CD14-positive monocyte (primary cell): Measurements from ENCODE around the gene APEX1. TPM values are rescaled to one million over a fixed set of nuclear protein-coding genes. Genes with fewer than 3 reads are reported as not detected.

Source experiments
- DNase-seq, 3 donors: peaks; one replicate each; pipeline ENCODE4 v3.0.0-alpha.2; 2011 to 2022
- H2AFZ ChIP-seq: 2 replicates; pipeline ENCODE4 v1.6.0; 2012; ENCODE audit warnings: mild to moderate bottlenecking, low read depth, low read length, inconsistent platforms; ENCODE audit not compliant: insufficient read depth, poor library complexity, severe bottlenecking
- H3K27ac ChIP-seq, 2 donors: 1 replicate in 1 of 2; 2 replicates in 1 of 2; pipeline ENCODE4 v1.5.1; 2012 to 2013; ENCODE audit warnings: low read length in 2 of 2, control low read depth in 1 of 2, inconsistent platforms in 1 of 2, low read depth in 1 of 2, mild to moderate bottlenecking in 1 of 2
- H3K27me3 ChIP-seq, 2 donors: one replicate each; pipeline versions ENCODE4 v1.6.0 to v1.6.1; 2011 to 2013; ENCODE audit warnings: low read length in 2 of 2; ENCODE audit not compliant: control insufficient read depth in 2 of 2, insufficient read depth in 2 of 2
- H3K36me3 ChIP-seq, 2 donors: replicated peaks in 1 of 2; 1 replicate in 1 of 2; 2 replicates in 1 of 2; pipeline versions ENCODE4 v1.5.1 to v1.6.1; 2012 to 2013; ENCODE audit warnings: low read length in 2 of 2, control low read depth in 1 of 2, inconsistent platforms in 1 of 2, mild to moderate bottlenecking in 1 of 2; ENCODE audit not compliant: insufficient read depth in 2 of 2, control insufficient read depth in 1 of 2
- H3K4me1 ChIP-seq, 2 donors: 1 replicate in 1 of 2; 2 replicates in 1 of 2; pipeline versions ENCODE4 v1.5.1 to v1.6.1; 2012 to 2013; ENCODE audit warnings: low read length in 2 of 2, control low read depth in 1 of 2, inconsistent platforms in 1 of 2, mild to moderate bottlenecking in 1 of 2, moderate library complexity in 1 of 2; ENCODE audit not compliant: insufficient read depth in 2 of 2, control insufficient read depth in 1 of 2
- H3K4me2 ChIP-seq: replicated peaks from 2 replicates; pipeline ENCODE3; 2012; ENCODE audit warnings: low read length, moderate library complexity, mild to moderate bottlenecking; ENCODE audit not compliant: poor library complexity, severe bottlenecking; ENCODE audit errors: extremely low read depth
- H3K4me3 ChIP-seq, 3 experiments: fragments of 200-600 bp in 1 of 3; sonication (generic) in 1 of 3; replicated peaks in 1 of 3; 1 replicate in 2 of 3; 2 replicates in 1 of 3; pipeline ENCODE4 v1.5.1; 2011 to 2013; ENCODE audit warnings: low read length in 3 of 3, mild to moderate bottlenecking in 3 of 3, control low read depth in 2 of 3, low read depth in 2 of 3, inconsistent platforms in 1 of 3, moderate library complexity in 1 of 3
- H3K79me2 ChIP-seq: 2 replicates; pipeline ENCODE4 v1.6.0; 2012; ENCODE audit warnings: mild to moderate bottlenecking, control low read depth, inconsistent platforms, low read length, moderate library complexity; ENCODE audit not compliant: insufficient read depth
- H3K9ac ChIP-seq: 2 replicates; pipeline ENCODE4 v1.6.0; 2017; ENCODE audit warnings: low read length, mild to moderate bottlenecking; ENCODE audit not compliant: insufficient read depth, poor library complexity, severe bottlenecking
- H3K9me3 ChIP-seq, 2 donors: replicated peaks in 1 of 2; 1 replicate in 1 of 2; 2 replicates in 1 of 2; pipeline versions ENCODE4 v1.5.1 to v1.6.1; 2012 to 2013; ENCODE audit warnings: low read length in 2 of 2, control low read depth in 1 of 2; ENCODE audit not compliant: control insufficient read depth in 1 of 2, insufficient read depth in 1 of 2
- H4K20me1 ChIP-seq: 2 replicates; pipeline ENCODE4 v1.6.0; 2012; ENCODE audit warnings: mild to moderate bottlenecking, low read length, control low read depth, moderate library complexity; ENCODE audit not compliant: insufficient read depth
- H3K27ac Mint-ChIP-seq, 7 donors: one replicate each; pipeline ENCODE4 v1.8.0; 2020; ENCODE audit warnings: mild to moderate bottlenecking in 7 of 7, mixed read lengths in 7 of 7, moderate library complexity in 6 of 7, inconsistent platforms in 2 of 7
- H3K27me3 Mint-ChIP-seq, 3 donors: one replicate each; pipeline ENCODE4 v1.8.0; 2021 to 2022; ENCODE audit warnings: low read depth in 3 of 3, mild to moderate bottlenecking in 3 of 3, mixed read lengths in 3 of 3, moderate library complexity in 3 of 3, inconsistent platforms in 1 of 3
- H3K36me3 Mint-ChIP-seq, 2 donors: one replicate each; pipeline ENCODE4 v1.8.0; 2020; ENCODE audit warnings: mixed read lengths in 2 of 2, inconsistent platforms in 1 of 2, mild to moderate bottlenecking in 1 of 2
- H3K4me1 Mint-ChIP-seq: one replicate; pipeline ENCODE4 v1.8.0; 2020; ENCODE audit warnings: mild to moderate bottlenecking, mixed read lengths
- H3K4me3 Mint-ChIP-seq, 2 donors: one replicate each; pipeline ENCODE4 v1.8.0; 2020; ENCODE audit warnings: mild to moderate bottlenecking in 2 of 2, mixed read lengths in 2 of 2, moderate library complexity in 1 of 2
- H3K9me3 Mint-ChIP-seq, 7 donors: one replicate each; pipeline ENCODE4 v1.8.0; 2020 to 2022; ENCODE audit warnings: mixed read lengths in 7 of 7, mild to moderate bottlenecking in 6 of 7, moderate library complexity in 6 of 7, inconsistent platforms in 2 of 7
- WGBS: methylation state at CpG from one replicate; pipeline ENCODE4 v1.1.5; 2013; ENCODE audit warnings: missing lambda C conversion rate; ENCODE audit not compliant: insufficient coverage; 5-methylcytosine and 5-hydroxymethylcytosine counted together
- intact Hi-C, 2 donors: fragments of 100-400 bp; cut with micrococcal nuclease; formaldehyde crosslinking; loops; one replicate each; pipeline versions ENCODE4 v1.15.0 to v1.15.1; 2023
- polyA plus RNA-seq, 3 donors: library from polyadenylated mRNA; depleted of rRNA in 1 of 3; unstranded in 2 of 3; stranded (reverse) in 1 of 3; fragments of 300-500 nt in 2 of 3; fragments of >200 nt in 1 of 3; fragmentation: Illumina TruSeq in 2 of 3; gene quantifications; 1 replicate in 2 of 3; 2 replicates in 1 of 3; pipeline ENCODE4 v1.2.3, GENCODE V29; 2012 to 2021
- TF ChIP-seq, protein P1 (sequence below): fragments of 200-600 bp; IDR thresholded peaks from one replicate; pipeline ENCODE4 v1.8.0; 2022; ENCODE audit warnings: antibody characterized with exemption, mild to moderate bottlenecking

The APEX1 gene
- polyA plus RNA-seq, 3 donors = 69.7 to 208 (median 85.4) TPM

DNA sequence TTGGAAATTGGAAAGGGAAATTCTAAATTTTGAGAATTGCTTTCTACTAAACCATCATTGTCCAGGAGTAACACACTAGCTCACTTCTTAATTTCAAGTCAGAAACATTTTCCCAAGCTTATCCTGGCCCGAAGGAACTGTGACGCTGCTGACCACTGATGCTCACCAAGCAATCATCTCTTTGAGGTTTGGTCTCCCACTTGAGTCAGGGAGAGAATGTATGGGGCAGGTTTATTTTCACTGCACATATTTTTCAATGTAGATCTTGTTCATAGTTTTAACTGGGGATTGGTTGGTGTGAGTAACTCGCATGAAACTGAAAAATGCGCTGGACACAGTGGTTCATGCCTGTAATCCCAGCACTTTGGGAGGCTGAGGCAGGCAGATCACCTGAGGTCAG is 37.5 kb downstream of the APEX1 start:
- H3K9me3 ChIP-seq = no peaks in the 10 kb centered on the region
- H3K4me1 ChIP-seq = peaks cover 60 to 79% of the 10 kb centered on the region in 2 donors
- H3K79me2 ChIP-seq = no peaks in the 10 kb centered on the region
- DNase-seq = no peak
- no peak overlapping the region for H3K4me3 ChIP-seq
- no peaks in the 10 kb centered on the region for H3K36me3 ChIP-seq
- no CpG with 5 or more reads among the region's 4 CpGs for WGBS
- no peak overlapping the region for H3K27ac ChIP-seq
- H3K4me2 ChIP-seq = no peak overlapping the region
- Mint-ChIP-seq H3K4me3 (no peak overlapping the region), H3K27ac (peak overlapping the region in 1 of 7 donors; percentile 19), H3K27me3 (peaks cover 0 to 3% (median 0%) of the 10 kb centered on the region in 3 donors), H3K36me3 (no peaks in the 10 kb centered on the region), H3K4me1 (peaks cover 72% of the 10 kb centered on the region), H3K9me3 (peaks cover 0 to 7% (median 4%) of the 10 kb centered on the region in 7 donors)
- TF ChIP-seq, protein P1, sequence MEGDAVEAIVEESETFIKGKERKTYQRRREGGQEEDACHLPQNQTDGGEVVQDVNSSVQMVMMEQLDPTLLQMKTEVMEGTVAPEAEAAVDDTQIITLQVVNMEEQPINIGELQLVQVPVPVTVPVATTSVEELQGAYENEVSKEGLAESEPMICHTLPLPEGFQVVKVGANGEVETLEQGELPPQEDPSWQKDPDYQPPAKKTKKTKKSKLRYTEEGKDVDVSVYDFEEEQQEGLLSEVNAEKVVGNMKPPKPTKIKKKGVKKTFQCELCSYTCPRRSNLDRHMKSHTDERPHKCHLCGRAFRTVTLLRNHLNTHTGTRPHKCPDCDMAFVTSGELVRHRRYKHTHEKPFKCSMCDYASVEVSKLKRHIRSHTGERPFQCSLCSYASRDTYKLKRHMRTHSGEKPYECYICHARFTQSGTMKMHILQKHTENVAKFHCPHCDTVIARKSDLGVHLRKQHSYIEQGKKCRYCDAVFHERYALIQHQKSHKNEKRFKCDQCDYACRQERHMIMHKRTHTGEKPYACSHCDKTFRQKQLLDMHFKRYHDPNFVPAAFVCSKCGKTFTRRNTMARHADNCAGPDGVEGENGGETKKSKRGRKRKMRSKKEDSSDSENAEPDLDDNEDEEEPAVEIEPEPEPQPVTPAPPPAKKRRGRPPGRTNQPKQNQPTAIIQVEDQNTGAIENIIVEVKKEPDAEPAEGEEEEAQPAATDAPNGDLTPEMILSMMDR = no peak
- H4K20me1 ChIP-seq = no peaks in the 10 kb centered on the region
- no peaks in the 10 kb centered on the region for H3K27me3 ChIP-seq
- H3K9ac ChIP-seq = no peak overlapping the region
- no peak overlapping the region for H2AFZ ChIP-seq
- intact Hi-C loops = no loop called here

- no peak overlapping the region for H3K4me3 ChIP-seq
- peak overlapping the region in 1 of 2 donors; percentile 76 for H3K4me3 Mint-ChIP-seq
Observed at GRCh38 chr14:20493634-20494033, 38.6 kb downstream of the APEX1 start.

More at GRCh38 chr14:20493634-20494033, 38.6 kb downstream of the APEX1 start:
- WGBS = no CpG with 5 or more reads among the region's 2 CpGs
- Mint-ChIP-seq H3K27ac (peak overlapping the region; percentile 68 to 94 (median 88)), H3K4me1 (peaks cover 69% of the 10 kb centered on the region), H3K27me3 (peaks cover 0 to 3% (median 0%) of the 10 kb centered on the region in 3 donors), H3K36me3 (no peaks in the 10 kb centered on the region), H3K9me3 (peaks cover 0 to 7% (median 4%) of the 10 kb centered on the region in 7 donors)
- TF ChIP-seq, protein P1 = no peak
- no peaks in the 10 kb centered on the region for H3K36me3 ChIP-seq
- intact Hi-C loops = no loop called here
- no peaks in the 10 kb centered on the region for H3K27me3 ChIP-seq
- no peaks in the 10 kb centered on the region for H3K79me2 ChIP-seq
- DNase-seq = peak; percentile 47 to 83 (median 75)
- peak overlapping the region; percentile 27 for H2AFZ ChIP-seq
- peaks cover 61 to 78% of the 10 kb centered on the region in 2 donors for H3K4me1 ChIP-seq
- H3K4me2 ChIP-seq = peak overlapping the region; percentile 32
- H4K20me1 ChIP-seq = no peaks in the 10 kb centered on the region
- no peaks in the 10 kb centered on the region for H3K9me3 ChIP-seq
- peak overlapping the region in 1 of 2 donors; percentile 72 for H3K27ac ChIP-seq
- no peak overlapping the region for H3K9ac ChIP-seq
